GM21381 (cell line): ENCODE data around the gene RDH13.

Source experiments
- ATAC-seq: cut with Tn5 transposase; IDR thresholded peaks from one replicate; pipeline ENCODE4 v1.9.1; 2021; ENCODE audit warnings: mild to moderate bottlenecking, moderate library complexity; ENCODE audit not compliant: unreplicated experiment

The RDH13 gene

DNA sequence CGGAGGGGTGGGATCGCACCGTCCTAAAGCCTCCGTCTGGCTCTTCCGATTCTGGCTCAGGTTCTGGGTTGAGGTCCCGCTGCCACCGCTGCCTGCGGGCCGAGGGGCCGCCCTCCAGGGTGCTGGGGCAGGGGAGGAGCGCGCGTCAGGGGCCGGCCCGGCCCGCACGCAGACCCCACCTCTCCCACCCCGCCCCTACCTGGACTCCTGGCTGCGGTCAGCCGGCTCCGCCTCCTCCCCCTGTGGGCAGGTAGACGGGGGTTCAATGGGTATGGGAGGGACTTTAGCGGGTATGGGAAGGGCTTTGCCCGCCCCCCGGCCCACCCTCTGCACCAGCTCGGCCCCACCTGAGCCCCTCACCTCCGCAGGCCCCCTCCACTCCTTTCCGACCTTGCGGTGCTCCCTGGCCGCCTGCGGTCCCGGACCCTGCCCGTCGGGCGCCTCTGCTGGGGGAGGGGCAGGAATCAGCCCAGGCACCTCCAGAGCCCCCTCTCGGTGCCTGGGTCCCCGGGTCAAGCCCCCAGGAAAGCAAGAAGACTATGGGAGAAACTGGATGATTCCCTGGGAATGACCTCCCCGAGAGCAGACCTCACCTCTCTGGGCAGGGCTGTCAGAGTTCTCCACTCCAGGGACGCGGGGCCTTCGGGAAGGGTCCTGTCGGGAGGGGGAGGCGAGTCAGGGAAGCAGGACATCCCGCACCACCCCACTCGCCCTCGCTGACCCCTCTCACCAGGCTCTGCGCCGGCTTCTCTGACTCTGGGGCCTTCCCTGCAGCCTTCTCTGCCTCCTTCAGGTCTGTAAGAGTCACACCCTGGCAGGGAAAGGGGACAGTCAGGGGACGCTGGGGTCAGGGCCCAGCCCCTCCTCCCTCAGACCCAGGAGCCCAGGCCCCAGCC lies 29.7 kb upstream of the RDH13 start:
- ATAC-seq = no peak

DNA sequence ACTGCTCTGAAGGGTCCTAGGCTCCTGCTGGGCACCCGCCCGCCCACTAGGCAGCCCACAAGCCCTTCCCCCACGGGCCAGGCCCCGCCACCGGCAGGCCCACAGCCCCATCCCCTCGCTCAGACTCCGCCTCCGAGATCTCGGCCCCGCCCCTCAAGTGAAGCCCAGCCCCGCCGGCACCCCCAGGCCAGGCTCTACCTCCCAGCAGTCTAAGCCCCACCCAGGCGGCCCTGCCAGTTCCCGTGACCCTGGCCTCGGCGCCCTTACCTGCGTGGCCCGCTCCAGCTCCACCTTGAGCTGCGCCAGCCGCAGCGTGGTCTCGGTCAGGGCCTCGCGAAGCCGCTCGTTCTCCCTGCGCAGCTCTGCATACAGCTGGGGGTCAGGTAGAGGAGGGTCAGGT lies 29.0 kb upstream of the RDH13 start:
- no peak for ATAC-seq

DNA sequence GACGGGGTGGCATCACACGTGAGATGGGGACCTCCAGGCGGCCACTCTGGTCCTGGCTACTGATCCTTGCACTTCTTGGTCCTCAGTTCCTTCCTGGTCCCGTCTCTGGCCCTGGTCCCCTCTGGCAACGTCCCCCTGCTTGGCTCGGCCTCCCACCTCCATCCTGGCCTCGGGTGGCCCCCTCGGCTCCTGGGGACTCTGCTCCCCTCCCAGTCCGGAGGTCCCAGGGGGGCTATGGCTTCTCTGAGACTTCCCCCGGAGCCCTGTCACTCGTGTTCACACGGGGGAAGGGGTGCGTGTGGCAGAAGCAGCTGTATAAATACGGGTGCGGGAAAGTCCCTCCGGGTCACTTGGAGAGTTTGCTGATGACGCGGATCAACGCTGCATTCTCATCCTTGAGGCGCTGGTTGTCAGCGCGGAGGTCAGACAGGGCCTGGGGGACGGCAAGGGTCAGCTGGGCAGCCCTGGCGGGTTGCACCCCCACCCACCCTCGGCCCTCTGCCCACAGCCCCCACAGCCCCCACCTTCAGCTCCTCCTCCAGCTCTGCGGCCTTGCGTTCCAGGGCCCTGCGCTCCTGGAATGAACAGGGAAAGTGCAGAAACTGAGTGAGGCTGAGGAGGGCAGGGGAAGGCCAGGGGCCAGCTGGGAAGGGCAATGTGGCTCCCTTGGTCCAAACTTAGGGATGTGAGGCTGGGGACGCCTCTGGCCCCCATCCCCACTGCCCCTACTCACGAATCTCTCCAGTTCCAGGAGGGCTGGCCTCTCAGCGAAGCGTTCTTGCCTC lies 28.4 kb upstream of the RDH13 start:
- ATAC-seq = no peak

DNA sequence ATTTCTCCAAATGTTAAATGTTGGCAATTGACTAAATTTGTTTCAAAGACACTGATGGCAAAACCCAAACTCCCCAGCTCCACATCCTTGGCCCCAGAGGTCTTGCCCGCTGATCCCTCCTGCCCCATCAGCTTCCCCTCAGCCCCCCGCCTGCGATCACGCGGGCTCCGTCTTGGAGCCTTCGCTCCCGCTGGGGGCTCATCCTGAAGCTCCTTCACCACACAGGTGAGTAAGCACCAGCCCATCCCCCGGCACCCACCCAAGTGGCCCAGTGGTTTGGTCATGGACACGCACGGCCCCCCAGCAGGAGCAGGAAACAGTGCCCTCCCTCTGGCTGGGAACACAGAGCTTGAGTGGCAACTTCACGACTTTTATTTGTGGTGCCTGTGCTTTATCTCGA lies 27.6 kb upstream of the RDH13 start:
- ATAC-seq = no peak

DNA sequence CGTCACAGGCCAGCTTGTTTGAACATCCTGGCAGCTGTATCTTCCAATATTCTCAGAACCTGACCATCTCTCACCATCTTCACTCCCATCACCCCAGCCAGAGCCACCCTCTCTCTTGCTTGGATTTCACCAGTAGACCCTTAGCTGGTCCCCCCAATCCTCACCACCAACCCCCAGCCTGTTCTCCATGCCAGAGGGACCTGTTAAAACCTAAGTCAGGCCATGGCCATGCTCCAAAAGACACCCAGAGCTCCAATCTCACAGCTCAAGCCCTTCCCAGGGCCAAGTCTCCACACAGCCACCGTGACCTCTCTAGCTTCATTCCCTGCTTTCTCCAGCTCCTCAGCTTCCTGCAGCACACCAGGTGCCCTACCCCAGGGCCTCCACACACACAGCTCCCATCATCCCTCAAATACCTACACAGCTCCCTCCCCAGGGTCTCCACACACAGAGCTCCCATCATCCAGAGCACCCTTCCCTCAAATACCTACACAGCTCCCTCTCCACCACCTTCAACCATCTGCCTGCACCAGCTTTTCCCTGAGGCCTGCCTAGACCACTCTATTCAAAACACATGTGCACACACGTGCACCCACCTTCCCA lies 26.5 kb upstream of the RDH13 start:
- no peak for ATAC-seq

DNA sequence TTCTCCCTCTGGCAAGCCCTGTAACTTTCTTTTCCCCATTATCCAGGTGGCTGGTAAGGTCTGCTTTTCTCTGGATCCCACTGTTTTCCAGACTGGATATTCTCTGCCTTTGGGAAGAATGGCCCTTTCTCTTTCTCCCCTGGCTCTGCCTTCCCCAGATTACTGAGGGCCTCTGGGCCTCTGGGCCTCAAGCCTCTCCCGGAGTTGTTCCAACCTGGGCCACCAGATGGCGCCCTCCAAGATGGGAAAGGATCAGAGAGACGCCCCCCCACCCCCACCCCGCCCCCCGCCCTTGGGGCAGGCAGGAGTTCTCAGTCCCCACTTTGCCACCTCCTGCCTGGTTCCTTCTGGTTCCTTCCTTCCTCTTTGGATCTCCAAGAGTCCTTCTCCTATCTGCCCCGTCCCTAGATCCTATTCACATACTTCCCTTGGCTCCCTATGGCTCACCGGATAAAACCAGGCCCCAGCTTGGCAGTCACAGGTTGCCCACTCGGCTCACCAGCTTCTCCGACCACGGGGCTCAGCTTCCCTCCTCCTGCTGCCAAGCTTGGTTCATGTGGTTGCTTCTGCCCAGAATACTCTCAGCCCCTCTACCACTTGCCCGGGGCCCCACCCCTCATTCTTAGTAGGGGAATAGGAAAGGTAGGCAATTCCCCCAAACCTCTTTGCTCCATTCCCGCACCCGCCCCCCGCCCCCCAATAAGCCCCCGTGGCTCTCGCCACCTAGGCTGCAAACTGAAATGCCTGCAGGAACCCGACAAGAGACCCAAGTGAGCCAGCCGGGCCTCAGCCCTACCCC lies 25.8 kb upstream of the RDH13 start:
- ATAC-seq = no peak

DNA sequence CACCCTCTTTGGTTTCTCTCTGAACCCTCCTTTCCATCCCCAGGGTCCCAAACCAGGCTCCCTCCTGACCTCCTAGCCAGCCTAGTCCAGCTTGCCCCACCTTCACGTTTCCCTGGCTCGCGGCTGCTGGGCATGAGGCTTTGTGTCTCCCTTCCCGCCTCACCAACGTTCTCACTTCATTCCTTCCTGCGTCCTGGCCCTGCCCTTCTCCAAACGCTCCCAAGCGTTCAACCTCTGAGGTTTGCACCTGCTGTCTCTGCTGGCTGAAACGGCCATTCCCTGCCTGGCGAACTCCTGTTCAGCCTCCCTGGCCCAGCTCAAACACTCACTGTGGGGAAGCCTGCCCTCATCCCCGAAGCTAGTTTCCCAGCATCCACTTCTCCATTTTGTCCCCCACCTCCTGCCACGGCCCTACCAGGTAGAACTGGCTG lies 25.1 kb upstream of the RDH13 start:
- ATAC-seq = no peak

DNA sequence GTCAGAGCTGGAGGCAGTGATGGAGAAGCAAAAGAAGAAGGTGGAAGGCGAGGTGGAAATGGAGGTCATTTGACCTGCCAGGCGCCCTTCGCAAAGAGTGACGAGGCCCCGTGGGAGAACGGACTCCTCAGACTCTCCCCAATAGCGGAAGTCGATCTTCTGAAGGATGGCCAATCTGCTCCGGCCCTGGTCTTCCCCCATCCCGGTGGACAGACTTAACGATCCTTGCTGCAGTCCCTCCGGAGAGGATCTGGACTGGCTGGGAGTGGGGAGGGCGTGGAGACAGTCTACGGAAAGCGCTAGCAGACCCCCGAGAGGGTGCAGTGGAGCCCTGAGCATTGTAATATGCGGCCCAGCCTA lies 24.6 kb upstream of the RDH13 start:
- no peak for ATAC-seq

DNA sequence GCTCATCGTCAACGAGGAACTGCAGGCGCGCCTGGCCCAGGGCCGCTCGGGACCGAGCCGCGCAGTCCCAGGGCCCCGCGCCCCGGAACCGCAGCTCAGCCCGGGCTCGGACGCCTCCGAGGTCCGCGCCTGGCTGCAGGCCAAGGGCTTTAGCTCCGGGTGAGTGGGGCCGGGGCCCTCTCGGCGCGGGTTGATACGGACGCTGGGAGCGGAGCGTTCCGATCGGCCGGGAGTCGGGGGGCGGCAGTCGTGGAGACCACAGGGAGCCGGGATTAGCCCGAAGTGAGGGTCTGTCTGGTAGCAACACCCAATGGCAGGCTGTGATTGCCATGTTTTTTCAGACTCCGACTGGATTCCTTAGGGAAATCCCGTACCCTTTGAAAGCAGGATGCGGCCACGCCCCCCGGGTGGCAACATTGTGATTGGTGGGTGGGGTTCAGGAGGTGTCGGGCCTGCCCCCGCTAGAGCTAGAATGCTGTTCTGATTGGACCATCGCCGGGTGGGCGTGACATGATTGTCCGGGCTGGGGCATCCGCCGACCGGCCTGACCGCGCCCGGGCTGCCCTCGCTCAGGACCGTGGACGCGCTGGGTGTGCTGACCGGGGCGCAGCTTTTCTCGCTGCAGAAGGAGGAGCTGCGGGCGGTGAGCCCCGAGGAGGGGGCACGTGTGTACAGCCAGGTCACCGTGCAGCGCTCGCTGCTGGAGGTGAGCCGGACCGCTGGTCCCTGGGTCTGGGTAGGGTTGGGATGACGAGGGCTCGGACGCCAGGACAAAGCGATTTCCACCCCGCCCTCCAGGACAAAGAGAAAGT lies 24.0 kb upstream of the RDH13 start:
- ATAC-seq = no peak

DNA sequence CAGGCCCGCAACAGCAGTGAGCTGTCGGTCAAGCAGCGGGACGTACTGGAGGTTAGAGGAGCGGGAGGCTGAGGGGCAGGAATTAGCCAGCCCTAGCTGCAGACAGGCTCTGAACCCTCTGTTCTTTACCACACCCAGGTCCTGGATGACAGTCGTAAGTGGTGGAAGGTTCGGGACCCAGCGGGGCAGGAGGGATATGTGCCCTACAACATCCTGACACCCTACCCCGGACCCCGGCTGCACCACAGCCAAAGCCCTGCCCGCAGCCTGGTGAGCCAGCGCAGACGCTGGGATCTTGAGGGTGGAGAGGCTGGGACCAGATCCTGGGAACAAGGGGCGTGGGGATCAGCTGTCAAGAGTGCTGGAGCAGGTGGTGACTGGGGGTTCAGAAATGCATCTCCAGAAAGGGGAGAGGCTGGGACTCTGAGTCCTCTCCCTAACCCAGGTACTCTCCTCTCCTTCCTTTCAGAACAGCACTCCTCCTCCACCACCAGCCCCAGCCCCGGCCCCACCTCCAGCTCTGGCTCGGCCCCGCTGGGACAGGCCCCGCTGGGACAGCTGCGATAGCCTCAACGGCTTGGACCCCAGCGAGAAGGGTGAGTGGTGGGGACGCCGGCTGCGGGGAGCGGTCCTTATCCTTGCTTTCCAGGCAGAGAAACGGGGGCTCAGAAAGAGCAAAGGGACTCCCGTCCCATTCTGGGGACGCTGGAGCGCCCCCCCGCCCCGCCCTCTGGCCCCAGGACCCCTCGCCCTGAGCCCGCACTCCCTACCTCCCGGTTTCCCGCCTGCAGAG lies 23.2 kb upstream of the RDH13 start:
- ATAC-seq = no peak

DNA sequence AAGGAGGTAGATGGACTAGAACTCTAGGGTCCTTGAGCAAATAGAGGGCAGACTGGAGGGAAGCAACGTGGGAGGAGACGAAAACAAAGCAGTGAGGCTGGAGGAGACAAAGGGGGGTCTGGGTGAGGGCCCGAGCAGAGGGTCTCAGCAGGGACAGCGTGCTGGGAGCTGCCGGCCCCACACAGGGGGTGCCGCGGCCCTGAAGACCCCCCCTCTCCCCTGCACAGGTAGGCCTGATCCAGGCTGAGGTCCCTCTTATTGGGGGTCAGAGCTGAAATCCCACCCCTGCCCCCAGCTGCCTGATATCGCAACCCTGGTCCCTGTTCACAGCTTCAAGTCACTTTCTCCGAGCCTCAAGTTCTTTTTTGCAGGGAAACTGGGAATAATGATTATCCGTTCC lies 21.5 kb upstream of the RDH13 start:
- ATAC-seq = no peak

DNA sequence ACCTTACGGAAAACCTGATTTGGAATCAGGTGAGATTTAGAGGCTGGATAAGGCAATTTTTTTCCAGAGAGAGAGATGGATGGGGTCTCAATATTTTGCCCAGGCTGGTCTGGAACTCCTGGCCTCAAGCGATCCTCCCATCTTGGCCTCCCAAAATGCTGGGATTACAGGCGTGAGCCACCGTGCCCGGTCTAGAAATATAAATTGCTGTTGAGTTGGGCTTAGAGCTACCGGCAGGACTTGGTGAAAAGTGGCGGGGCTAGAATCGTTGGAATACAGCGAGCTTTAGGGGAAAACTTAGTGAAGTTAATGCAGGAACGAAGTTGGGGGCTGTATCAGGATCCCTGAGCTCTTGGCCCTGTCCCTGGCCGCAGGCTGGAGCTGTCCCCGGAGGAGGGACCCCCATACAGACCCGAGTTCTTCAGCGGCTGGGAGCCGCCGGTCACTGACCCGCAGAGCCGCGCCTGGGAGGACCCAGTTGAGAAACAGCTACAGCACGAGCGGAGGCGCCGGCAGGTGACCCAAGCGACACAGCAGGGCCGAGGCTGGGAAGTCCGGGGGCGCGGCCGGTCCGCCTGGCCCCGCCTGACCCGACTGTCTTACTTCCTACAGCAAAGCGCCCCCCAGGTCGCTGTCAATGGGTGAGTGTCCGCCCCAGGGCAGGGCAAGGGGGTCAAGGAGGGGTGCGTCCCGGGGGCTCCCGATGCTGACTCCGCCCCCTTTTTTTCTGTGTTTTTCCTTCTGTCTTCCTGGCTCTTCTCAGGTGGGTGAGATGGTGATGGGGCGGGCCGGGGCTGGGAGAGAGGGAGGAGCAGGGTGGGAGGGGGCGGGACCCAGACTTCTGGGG lies 20.3 kb upstream of the RDH13 start:
- no peak for ATAC-seq

DNA sequence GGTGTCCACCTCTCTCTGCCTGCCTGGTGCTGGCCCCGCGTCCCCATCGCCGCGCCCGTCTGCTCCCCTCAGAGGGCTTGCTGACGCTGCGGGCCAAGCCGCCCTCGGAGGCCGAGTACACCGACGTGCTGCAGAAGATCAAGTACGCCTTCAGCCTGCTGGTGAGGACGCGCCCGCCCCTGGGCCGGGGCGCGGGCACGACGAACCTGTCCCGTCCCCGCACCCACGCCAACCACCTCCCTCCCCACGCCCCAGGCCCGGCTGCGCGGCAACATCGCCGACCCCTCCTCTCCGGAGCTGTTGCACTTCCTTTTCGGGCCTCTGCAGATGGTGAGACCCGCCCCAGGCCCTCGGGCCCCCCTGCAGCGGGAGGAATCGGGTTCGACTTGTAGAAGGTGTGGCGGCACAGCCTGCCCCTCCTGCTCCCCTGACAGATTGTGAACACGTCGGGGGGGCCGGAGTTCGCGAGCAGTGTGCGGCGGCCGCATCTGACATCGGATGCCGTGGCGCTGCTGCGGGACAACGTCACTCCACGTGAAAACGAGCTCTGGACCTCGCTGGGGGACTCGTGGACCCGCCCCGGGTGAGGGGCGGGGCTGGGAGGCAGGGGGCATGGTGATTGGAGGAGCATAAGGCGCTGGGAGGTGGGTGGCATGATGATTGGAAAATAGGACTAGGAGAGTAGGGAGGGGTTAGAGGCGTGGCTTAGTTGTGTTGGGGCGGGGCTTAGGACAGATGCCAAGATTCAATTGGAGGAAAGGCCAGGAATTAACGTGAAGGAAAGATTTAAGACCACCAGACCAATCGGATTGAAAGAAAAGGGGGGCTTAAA lies 19.3 kb upstream of the RDH13 start:
- ATAC-seq = no peak

DNA sequence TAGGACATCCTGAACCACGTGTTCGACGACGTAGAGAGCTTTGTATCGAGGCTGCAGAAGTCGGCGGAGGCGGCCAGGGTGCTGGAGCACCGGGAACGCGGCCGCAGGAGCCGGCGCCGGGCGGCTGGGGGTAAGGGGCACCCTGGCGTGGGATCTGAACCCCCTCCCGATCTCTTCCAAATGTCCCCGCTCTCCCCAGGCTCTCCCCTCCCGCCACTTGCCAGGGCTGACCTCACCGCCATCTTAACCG lies 18.7 kb upstream of the RDH13 start:
- no peak for ATAC-seq

DNA sequence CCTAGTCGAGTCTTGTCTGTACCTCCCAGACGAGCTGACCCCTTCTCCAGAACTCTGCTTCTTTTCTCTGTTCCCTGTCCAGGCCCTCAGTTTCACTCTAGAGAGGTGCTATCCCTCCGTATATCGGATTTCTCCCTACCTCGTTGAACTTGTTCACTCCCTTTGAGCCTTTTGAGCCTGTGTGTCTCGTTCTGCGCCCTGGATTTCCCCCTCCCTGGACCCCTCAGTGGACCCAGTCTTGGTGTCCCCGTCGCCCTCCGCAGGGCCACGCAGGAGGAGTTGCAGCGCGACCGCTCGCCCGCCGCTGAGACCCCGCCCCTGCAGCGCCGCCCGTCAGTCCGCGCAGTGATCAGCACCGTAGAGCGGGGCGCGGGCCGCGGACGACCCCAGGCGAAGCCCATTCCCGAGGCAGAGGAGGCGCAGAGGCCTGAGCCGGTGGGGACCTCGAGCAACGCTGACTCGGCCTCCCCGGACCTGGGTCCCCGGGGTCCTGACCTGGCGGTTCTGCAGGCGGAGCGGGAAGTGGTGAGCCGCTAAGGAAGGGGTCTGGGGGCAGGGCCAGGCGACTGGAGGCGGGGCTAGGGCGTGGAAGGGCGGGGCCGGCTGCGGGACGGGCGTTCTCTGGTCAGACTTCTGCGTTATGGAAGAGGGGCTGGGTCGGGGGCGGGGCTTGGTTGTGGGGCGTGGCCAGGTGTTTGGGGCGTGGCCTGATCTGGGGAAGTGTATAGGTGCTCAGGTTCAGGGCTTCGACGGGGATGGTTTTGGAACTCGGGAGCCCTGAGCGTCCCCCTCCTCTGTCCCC lies 18.2 kb upstream of the RDH13 start:
- ATAC-seq = no peak

DNA sequence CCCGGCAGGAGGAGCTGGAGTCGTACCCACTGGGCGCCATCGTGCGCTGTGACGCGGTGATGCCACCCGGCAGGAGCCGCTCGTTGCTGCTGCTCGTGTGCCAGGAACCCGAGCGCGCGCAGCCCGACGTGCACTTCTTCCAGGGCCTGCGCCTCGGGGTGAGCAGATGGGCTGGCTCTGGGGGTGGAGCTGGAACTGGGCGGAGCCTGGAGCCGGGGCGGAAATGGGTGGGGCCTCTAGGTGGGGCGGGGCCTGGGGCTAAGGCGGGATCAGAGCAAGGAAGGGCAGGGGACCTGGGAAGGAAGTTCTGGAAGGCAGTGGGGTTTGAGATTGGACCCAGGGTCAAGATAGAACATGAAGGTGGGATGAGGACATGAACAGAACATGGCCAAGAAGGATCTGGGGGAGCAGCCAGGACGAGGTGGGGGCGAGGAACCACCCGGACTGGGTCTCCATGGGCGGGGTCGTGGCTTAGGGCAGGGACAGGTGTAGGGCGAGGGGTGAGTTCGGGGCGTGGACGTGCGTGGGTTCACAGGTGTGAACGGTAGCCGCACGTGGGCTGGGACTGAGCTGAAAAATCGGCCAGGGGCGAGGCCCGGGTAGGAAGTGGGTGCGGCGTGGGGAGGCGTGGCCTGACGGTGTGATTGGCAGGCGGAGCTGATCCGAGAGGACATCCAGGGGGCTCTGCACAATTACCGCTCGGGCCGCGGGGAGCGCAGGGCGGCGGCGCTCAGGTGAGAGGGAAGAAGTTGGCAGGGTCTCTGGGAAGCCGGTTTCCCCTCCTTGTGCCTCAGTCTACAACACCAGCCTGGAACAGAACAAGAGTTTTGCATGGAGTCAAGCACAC lies 17.4 kb upstream of the RDH13 start:
- no peak for ATAC-seq
